Mucosa of descending colon (tissue), 3 donors: ENCODE measurements around the gene LRRC8B. TPM values are rescaled to one million over a fixed set of nuclear protein-coding genes. Genes with fewer than 3 reads are reported as not detected.
"Not testable (repeated sequence)": the region's sequence is repeated elsewhere in the genome, so short reads cannot be mapped to it uniquely, and the experiment has no call there.

Source experiments
- ATAC-seq: fragments of 200-7000 bp; cut with Tn5 transposase; one replicate; pipeline ENCODE4 v1.9.1; 2020; ENCODE audit warnings: mild to moderate bottlenecking, moderate library complexity
- DNase-seq, 3 donors: peaks; one replicate each; pipeline ENCODE4 v3.0.0-alpha.2; 2020
- H3K36me3 ChIP-seq: fragments of 200-600 bp; one replicate; pipeline ENCODE4 v1.8.0; 2021; ENCODE audit warnings: low read depth, mild to moderate bottlenecking
- H3K4me1 ChIP-seq: fragments of 200-600 bp; one replicate; pipeline ENCODE4 v1.8.0; 2021; ENCODE audit warnings: low read depth, mild to moderate bottlenecking
- H3K4me3 ChIP-seq: fragments of 200-600 bp; one replicate; pipeline ENCODE4 v1.8.0; 2021; ENCODE audit warnings: mild to moderate bottlenecking
- H3K9me3 ChIP-seq: fragments of 200-600 bp; one replicate; pipeline ENCODE4 v1.8.0; 2021; ENCODE audit warnings: mild to moderate bottlenecking
- intact Hi-C, 2 donors: fragments of 100-400 bp; cut with DNase I in 1 of 2; cut with micrococcal nuclease in 1 of 2; formaldehyde crosslinking; loops; one replicate each; pipeline versions ENCODE4 v1.11.0 to v1.11.1; 2022; cut with DNase I, micrococcal nuclease
- total RNA-seq, 3 donors: library from RNA; stranded (reverse); fragmentation: NEBNext Ultra II Directional in 2 of 3; extraction: Animal tissue kit (Norgen Biotek cat#: 25700) in 2 of 3; gene quantifications; one replicate each; pipeline versions ENCODE4 v1.2.1 to v1.2.4, GENCODE V29; 2021 to 2023
- TF ChIP-seq, protein P1 (sequence below): fragments of 200-600 bp; IDR thresholded peaks from one replicate; pipeline ENCODE4 v1.8.0; 2022; ENCODE audit warnings: antibody characterized with exemption, mild to moderate bottlenecking
- donor health status: DM: no; HTN: no; CAD: no; lungs with moderate emphysema.
- donor health status: DM: no; HTN: no; CAD: no.
- donor health status: DM: no; HTN: yes; CAD: no.

The LRRC8B gene
- total RNA-seq, 3 donors from 2014 or later: 11.2 to 16.1 (median 11.6) TPM

DNA sequence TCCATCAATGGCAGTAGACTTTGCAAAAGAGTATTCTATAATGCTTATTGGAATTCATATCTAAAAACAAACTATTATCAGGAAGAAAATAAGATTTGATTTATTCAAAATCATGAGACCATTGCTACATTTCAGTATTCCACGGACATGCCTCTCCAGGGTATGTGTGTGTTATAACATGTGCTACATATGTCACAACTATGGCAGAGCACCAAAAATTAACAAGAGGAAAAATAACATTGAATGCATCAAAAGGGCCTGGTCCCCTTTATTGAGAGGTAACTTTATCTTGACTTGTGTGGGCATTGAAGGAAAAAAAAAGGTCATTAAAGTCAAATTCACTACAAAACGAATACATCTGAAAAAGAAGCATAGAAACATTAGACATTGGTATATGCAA lies 22.6 kb upstream of the LRRC8B start:
- no peak for DNase-seq
- TF ChIP-seq, protein P1, sequence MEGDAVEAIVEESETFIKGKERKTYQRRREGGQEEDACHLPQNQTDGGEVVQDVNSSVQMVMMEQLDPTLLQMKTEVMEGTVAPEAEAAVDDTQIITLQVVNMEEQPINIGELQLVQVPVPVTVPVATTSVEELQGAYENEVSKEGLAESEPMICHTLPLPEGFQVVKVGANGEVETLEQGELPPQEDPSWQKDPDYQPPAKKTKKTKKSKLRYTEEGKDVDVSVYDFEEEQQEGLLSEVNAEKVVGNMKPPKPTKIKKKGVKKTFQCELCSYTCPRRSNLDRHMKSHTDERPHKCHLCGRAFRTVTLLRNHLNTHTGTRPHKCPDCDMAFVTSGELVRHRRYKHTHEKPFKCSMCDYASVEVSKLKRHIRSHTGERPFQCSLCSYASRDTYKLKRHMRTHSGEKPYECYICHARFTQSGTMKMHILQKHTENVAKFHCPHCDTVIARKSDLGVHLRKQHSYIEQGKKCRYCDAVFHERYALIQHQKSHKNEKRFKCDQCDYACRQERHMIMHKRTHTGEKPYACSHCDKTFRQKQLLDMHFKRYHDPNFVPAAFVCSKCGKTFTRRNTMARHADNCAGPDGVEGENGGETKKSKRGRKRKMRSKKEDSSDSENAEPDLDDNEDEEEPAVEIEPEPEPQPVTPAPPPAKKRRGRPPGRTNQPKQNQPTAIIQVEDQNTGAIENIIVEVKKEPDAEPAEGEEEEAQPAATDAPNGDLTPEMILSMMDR: no peak

DNA sequence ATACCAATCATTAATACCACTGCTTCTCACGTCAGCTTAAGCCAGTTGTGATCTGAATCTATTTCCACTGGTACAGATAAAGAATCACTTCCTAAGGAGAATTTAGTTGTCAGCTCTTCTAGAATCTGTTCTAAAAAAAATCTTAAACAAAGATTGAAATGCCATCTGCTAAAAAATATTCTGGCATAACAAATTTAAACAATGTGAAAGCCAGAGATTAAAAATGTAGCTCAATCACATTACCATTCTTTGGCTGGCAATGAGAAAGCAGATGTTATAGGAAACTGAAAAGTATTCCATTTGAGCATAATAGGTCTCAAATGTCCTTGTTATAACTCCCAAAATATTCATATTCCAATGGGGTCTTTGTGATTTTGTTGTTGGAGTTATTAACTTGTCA lies 21.7 kb upstream of the LRRC8B start:
- DNase-seq (no peak), ATAC-seq (no peak)
- no peaks in the 10 kb centered on the region for H3K4me1 ChIP-seq
- no peaks in the 10 kb centered on the region for H3K9me3 ChIP-seq
- no peaks in the 10 kb centered on the region for H3K36me3 ChIP-seq
- H3K4me3 ChIP-seq: no peak overlapping the region
- intact Hi-C loops: no loop called here
- TF ChIP-seq, protein P1: no peak

More for the DNA sequence above, 22.6 kb upstream of the LRRC8B start:
- H3K4me1 ChIP-seq: no peaks in the 10 kb centered on the region
- intact Hi-C loops: no loop called here
- no peaks in the 10 kb centered on the region for H3K36me3 ChIP-seq
- no peak for ATAC-seq
- no peak overlapping the region for H3K4me3 ChIP-seq
- no peaks in the 10 kb centered on the region for H3K9me3 ChIP-seq

DNA sequence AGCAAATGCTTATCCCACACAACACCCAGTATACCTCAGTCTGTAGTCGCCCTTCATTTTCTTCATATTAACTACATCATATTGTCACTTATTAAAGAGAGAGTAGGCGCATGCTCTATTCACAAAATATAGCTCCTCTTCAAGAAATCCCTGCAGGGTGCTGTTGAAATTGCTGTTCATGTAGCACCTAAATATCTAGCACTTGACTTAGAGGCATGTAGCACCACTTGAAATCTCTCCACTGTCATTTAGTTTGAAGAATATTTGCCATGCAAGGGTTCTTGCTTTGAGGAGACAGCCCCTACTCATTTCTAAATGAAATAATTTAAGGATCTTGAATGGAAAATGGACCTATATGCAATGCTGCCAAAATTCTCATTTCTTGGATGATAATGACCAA lies 20.9 kb upstream of the LRRC8B start:
- Histone ChIP-seq H3K4me1 (no peaks in the 10 kb centered on the region), H3K4me3 (no peak overlapping the region), H3K9me3 (no peaks in the 10 kb centered on the region), H3K36me3 (no peaks in the 10 kb centered on the region)
- TF ChIP-seq, protein P1: no peak
- DNase-seq: no peak
- no peak for ATAC-seq
- intact Hi-C loops: no loop called here

DNA sequence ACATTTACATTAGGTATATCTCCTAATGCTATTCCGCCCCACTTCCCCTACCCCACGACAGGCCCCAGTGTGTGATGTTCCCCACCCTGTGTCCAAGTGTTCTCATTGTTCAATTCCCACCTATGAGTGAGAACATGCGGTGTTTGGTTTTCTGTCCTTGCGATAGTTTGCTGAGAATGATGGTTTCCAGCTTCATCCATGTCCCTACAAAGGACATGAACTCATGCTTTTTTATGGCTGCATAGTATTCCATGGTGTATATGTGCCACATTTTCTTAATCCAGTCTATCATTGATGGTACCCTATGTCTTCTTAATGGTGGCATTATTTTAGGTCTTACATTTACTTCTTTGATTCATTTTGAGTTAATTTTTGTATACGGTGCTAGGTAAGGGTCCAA lies 14.6 kb upstream of the LRRC8B start:
- H3K4me1 ChIP-seq, ATAC-seq, H3K9me3 ChIP-seq, DNase-seq, H3K4me3 ChIP-seq, intact Hi-C loops, H3K36me3 ChIP-seq: not testable (repeated sequence)

DNA sequence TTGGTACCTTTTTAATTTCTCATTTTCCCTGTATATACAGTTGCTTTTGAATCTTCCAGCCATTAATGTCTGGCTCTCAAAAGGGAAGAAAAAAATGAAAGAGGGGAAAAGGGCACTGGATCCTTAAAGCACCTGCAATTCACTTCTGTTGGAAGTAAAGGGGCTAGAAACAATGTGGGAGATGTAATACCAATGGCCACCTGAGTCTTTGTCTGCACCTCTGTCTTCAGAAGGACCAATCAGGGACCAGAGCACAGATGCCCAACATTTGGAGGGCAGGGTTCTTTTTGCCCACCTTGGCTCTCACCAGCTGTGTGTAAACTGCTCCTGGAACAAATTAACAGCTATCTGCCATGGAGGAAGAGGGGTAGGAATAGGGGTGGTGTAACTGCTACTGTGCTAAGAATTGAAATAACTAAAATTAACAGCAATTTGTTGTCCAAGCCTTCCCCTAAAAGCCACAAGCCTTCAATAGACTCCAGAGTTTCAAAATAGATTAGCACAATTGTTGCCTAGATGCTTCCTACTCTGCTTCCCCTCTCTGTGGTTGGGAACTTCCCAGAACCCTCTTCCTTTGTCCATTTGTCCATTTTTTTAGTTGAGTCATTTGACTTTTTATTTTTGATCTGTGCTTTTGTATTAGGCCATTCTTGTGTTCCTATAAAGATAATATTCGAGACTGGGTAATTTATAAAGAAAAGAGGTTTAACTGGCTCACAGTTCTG lies 11.5 kb upstream of the LRRC8B start:
- no peak overlapping the region for H3K4me3 ChIP-seq
- no peaks in the 10 kb centered on the region for H3K4me1 ChIP-seq
- intact Hi-C loops: no loop called here
- ATAC-seq (no peak), DNase-seq (no peak)
- H3K9me3 ChIP-seq: no peaks in the 10 kb centered on the region
- no peaks in the 10 kb centered on the region for H3K36me3 ChIP-seq
- TF ChIP-seq, protein P1: no peak

DNA sequence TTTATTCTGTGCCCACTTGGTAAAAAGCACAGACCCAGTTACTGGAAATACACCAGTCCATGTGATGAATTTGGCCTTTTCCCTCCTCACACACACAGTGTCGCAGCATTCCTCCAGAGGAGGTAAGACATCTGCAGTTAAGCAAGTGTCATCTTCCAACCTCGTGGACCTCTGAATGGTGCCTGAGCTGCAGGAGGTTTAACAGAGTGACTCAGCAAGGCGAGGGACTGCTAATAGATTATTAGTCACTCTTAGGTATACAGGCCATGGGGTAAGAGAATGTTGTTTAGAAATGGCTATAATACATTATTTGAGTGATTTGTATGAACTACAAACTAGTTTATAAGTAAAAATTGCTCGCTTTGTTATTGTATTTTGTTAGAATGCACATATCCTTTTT lies 8.6 kb upstream of the LRRC8B start:
- Histone ChIP-seq H3K4me3 (no peak overlapping the region), H3K4me1 (no peaks in the 10 kb centered on the region), H3K9me3 (no peaks in the 10 kb centered on the region), H3K36me3 (no peaks in the 10 kb centered on the region)
- TF ChIP-seq, protein P1: no peak
- ATAC-seq (no peak), DNase-seq (no peak)
- intact Hi-C loops: no loop called here
